AG04450 (cell line): Measurements from ENCODE around the gene PRMT7. TPM values are rescaled to one million over a fixed set of nuclear protein-coding genes. Genes with fewer than 3 reads are reported as not detected.

ENCODE experiments used
- CTCF ChIA-PET: fragments of 300-600, 350-600 bp; formaldehyde crosslinking; extraction: SDS; loops from one replicate; lab custom pipeline; 2022; ENCODE audit warnings: antibody characterized with exemption, inconsistent platforms; lab: Charles Lee
- POLR2A ChIA-PET: fragments of 350-600 bp; formaldehyde crosslinking; extraction: SDS; loops from one replicate; lab custom pipeline; 2021; ENCODE audit warnings: antibody characterized with exemption, inconsistent platforms; lab: Yijun Ruan, JAX
- DNase-seq: peaks from one replicate; pipeline ENCODE4 v3.0.0-alpha.2; 2011; ENCODE audit warnings: low read depth, low spot score
- H3K27ac ChIP-seq: one replicate; pipeline ENCODE4 v1.5.1; 2012; ENCODE audit warnings: low read depth, low read length, control low read depth
- H3K27me3 ChIP-seq: one replicate; pipeline ENCODE4 v1.6.0; 2012; ENCODE audit warnings: low read length; ENCODE audit not compliant: control insufficient read depth, insufficient read depth
- H3K4me3 ChIP-seq: 2 replicates; pipeline ENCODE4 v1.5.1; 2011; ENCODE audit warnings: mild to moderate bottlenecking, low read depth, low read length, control low read depth
- H3K9me3 ChIP-seq: 2 replicates; pipeline ENCODE4 v1.5.1; 2012; ENCODE audit warnings: low read length; ENCODE audit not compliant: control insufficient read depth, insufficient read depth
- polyA plus RNA-seq: library from polyadenylated mRNA; depleted of rRNA; stranded (reverse); fragments of >200 nt; gene quantifications from 2 replicates; pipeline ENCODE4 v1.2.3, GENCODE V29; 2011
- TF ChIP-seq, protein P1 (sequence below): IDR thresholded peaks from 2 replicates; pipeline ENCODE4 v1.5.1; 2011; ENCODE audit warnings: low read depth, low read length, control low read depth, inconsistent platforms

PRMT7 gene
- polyA plus RNA-seq, 1 experiment = 32.4 TPM

DNA sequence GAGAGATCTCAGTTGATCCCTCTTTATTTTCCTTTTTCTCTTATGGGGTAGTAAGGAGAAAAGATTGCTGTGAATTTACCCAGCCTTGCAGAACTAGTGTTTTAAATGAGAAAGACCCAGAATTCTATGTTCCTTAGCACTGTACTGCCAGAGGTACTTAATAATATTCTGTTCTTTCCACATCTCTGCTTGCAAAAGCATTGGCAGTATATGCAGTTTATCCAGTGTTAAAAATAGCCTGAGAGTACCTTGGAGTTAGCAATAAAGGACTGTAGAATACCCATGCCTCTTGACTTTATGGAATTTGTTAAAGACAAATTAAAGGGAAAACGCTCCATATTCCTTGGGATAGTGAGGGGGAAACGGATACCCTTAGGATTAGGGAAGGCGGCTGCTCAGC, 34.6 kb upstream of the PRMT7 start:
- ChIA-PET POLR2A (no interaction called here), CTCF (interaction anchor here (0.9 kb wide), 1 partner anchor 12 kb away, joined by 3 read pairs; the partner anchor contains the start of gene SLC7A6)
- DNase-seq = no peak
- TF ChIP-seq, protein P1, sequence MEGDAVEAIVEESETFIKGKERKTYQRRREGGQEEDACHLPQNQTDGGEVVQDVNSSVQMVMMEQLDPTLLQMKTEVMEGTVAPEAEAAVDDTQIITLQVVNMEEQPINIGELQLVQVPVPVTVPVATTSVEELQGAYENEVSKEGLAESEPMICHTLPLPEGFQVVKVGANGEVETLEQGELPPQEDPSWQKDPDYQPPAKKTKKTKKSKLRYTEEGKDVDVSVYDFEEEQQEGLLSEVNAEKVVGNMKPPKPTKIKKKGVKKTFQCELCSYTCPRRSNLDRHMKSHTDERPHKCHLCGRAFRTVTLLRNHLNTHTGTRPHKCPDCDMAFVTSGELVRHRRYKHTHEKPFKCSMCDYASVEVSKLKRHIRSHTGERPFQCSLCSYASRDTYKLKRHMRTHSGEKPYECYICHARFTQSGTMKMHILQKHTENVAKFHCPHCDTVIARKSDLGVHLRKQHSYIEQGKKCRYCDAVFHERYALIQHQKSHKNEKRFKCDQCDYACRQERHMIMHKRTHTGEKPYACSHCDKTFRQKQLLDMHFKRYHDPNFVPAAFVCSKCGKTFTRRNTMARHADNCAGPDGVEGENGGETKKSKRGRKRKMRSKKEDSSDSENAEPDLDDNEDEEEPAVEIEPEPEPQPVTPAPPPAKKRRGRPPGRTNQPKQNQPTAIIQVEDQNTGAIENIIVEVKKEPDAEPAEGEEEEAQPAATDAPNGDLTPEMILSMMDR = no peak
- Histone ChIP-seq H3K27ac (no peak overlapping the region), H3K4me3 (no peak overlapping the region), H3K27me3 (no peaks in the 10 kb centered on the region), H3K9me3 (no peaks in the 10 kb centered on the region)

DNA sequence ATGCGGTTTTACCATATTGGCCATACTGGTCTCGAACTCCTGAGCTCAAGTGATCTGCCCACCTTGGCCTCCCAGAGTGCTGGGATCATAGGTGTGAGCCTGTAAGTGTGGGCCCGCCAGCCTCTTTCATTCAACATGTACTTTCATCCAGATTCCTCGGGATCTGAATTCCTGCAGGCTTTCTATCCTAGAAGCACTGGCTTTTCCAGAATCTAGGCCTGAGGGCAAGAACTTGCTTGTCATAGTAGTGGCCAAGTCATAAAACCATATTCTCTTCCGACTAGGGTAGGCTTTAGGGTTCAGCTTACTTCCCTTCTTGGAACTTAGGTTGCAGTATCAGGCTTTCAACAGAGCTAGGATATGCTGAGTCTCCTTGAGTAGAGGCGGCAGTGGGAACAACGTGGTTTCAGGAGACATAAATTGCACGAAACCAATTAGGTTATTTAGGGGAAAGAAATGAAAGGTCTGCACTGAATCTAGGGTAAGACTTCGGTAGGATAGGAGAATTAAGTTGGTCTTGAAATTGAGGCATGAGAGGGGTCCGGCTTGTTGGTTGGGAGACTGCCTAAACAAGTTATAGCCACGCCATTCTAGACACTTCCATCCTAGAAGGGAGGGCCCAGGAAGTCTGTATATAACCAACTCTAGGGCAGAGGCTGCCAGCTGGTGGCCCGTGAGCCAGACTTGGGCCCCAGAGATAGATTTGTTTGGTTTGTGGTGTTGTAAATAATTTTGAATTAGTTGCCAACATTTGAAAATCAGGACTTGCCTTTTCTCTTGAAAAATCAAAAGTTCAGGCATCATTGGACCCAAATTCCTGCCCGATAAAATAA, 30.9 kb upstream of the PRMT7 start:
- H3K27ac ChIP-seq = no peak overlapping the region
- CTCF ChIA-PET = interaction anchor here (1.2 to 1.4 kb wide), 3 partner anchors 16 to 49 kb away, joined by 3 to 4 read pairs (median 3); partner anchors contain the start of gene SLC7A6
- no peak overlapping the region for H3K4me3 ChIP-seq
- TF ChIP-seq, protein P1 = no peak
- H3K27me3 ChIP-seq = no peaks in the 10 kb centered on the region
- no peaks in the 10 kb centered on the region for H3K9me3 ChIP-seq
- POLR2A ChIA-PET = no interaction called here
- no peak for DNase-seq

DNA sequence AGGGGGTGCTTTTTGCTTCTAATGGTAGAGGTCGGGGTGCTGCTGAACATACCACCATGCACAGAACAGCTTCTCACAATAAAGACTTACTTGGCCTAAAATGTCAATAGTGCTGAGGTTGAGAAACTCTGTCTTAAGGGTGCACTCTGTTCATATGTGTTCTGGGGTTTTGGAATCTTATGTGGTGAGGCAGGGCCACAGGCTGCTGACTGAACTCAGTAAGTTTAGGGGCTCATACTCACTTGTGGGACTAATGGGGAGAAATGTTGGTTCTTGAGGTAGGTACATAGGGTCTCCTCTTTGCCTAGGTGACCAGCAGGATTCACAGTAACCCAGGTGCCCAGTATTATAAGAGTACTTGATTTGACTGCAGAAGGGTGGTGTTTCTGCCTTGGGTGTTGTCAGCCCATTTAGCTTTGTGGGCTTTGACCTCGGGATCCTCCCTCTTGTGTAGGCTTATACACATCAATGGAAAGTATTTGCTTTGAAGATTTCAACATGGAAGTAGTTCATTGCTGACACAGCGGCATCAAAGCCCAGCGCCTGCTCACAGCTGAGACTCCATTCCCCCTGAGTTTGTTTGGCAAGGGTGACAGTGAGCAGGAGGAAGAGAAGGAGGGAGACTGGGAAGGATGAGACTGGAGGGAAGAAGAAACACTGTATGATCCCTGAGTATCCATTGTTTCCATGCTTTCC, 29.3 kb upstream of the PRMT7 start:
- no peak overlapping the region for H3K27ac ChIP-seq
- no peak for DNase-seq
- H3K4me3 ChIP-seq = no peak overlapping the region
- ChIA-PET POLR2A (no interaction called here), CTCF (interaction anchor here (1.5 kb wide), 1 partner anchor 18 kb away, joined by 4 read pairs; no protein-coding TSS in a partner anchor)
- H3K9me3 ChIP-seq = no peaks in the 10 kb centered on the region
- H3K27me3 ChIP-seq = no peaks in the 10 kb centered on the region
- TF ChIP-seq, protein P1 = no peak

DNA sequence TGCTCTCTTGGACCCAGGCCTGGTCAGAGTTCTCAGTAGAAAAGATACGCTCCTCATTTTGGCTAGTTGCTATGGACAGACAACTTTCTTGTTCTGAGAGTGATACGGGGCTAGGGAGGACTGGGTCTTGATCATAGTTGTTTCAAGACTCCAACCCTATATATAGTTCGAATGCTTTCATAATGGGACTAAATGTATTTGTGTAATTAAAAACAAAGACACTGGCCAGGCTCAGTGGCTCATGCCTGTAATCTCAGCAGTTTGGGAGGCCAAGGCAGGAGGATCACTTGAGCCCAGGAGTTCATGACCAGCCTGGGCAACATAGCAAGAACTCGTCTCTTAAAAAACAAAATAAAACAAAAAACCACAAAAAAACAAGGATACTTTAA, 28.8 kb upstream of the PRMT7 start:
- TF ChIP-seq, protein P1 = no peak
- Histone ChIP-seq H3K9me3 (no peaks in the 10 kb centered on the region), H3K4me3 (no peak overlapping the region), H3K27ac (no peak overlapping the region), H3K27me3 (no peaks in the 10 kb centered on the region)
- ChIA-PET POLR2A (no interaction called here), CTCF (interaction anchor here (1.5 kb wide), 1 partner anchor 19 kb away, joined by 4 read pairs; no protein-coding TSS in a partner anchor)
- no peak for DNase-seq
